Endothelial cell of umbilical vein (primary cell): ENCODE measurements around the gene EXD3. TPM values are rescaled to one million over a fixed set of nuclear protein-coding genes. Genes with fewer than 3 reads are reported as not detected.

ENCODE experiments used
- BruUV-seq: library from RNA; stranded (reverse); fragments of 400-500 nt; replicated peaks from 2 replicates; lab custom pipeline; 2021; lab: Mats Ljungman, UMichigan
- CTCF ChIA-PET: fragments of 300-600, 350-600 bp; sonication (Branson Sonifier 250); formaldehyde crosslinking; loops from one replicate; lab custom pipeline; 2021; ENCODE audit warnings: antibody characterized with exemption, inconsistent platforms; lab: Charles Lee
- POLR2A ChIA-PET: fragments of 300-600, 350-600 bp; sonication (Branson Sonifier 250); formaldehyde crosslinking; loops from one replicate; lab custom pipeline; 2021; ENCODE audit warnings: antibody characterized with exemption, inconsistent platforms; lab: Charles Lee
- DNase-seq: peaks from one replicate; pipeline ENCODE4 v3.0.0-alpha.2; 2011; ENCODE audit warnings: low read depth, low spot score
- FAIRE-seq: peaks from 2 replicates; lab custom pipeline; 2011; peaks lifted over from hg19 to GRCh38; lab: Jason Lieb, UNC
- H2AFZ ChIP-seq: 2 replicates; pipeline ENCODE4 v1.6.0; 2012; ENCODE audit warnings: low read depth, low read length, control low read depth, inconsistent platforms
- H3K27ac ChIP-seq: 2 replicates; pipeline ENCODE4 v1.5.1; 2011; ENCODE audit warnings: low read depth, mild to moderate bottlenecking, control low read depth, low read length, moderate library complexity; ENCODE audit not compliant: insufficient read depth
- H3K27me3 ChIP-seq, 2 experiments: 2 replicates each; pipeline versions ENCODE4 v1.6.0 to v1.6.1; 2011; ENCODE audit warnings: low read length in 2 of 2, mixed read lengths in 1 of 2; ENCODE audit not compliant: control insufficient read depth in 2 of 2, insufficient read depth in 2 of 2
- H3K36me3 ChIP-seq, 2 experiments: 2 replicates in 1 of 2; 3 replicates in 1 of 2; pipeline ENCODE4 v1.5.1; 2011; ENCODE audit warnings: low read length in 2 of 2, mild to moderate bottlenecking in 1 of 2, moderate library complexity in 1 of 2; ENCODE audit not compliant: control insufficient read depth in 2 of 2, insufficient read depth in 2 of 2; ENCODE audit errors: extremely low read depth in 1 of 2
- H3K4me1 ChIP-seq: 3 replicates; pipeline ENCODE4 v1.5.1; 2011; ENCODE audit warnings: mild to moderate bottlenecking, low read length; ENCODE audit not compliant: control insufficient read depth, insufficient read depth; ENCODE audit errors: extremely low read depth
- H3K4me2 ChIP-seq: 2 replicates; pipeline ENCODE4 v1.6.1; 2011; ENCODE audit warnings: low read length, control low read depth, mixed read lengths; ENCODE audit not compliant: insufficient read depth
- H3K4me3 ChIP-seq, 3 experiments: fragments of 200-600 bp in 1 of 3; sonication (generic), shearing (Covaris generic) in 1 of 3; replicated peaks in 1 of 3; 2 replicates each; pipeline ENCODE4 v1.5.1; 2011 to 2016; ENCODE audit warnings: control low read depth in 3 of 3, low read length in 3 of 3, mild to moderate bottlenecking in 2 of 3, inconsistent platforms in 1 of 3, low read depth in 1 of 3, moderate library complexity in 1 of 3; ENCODE audit not compliant: insufficient read depth in 1 of 3
- H3K79me2 ChIP-seq: 2 replicates; pipeline ENCODE4 v1.6.0; 2012; ENCODE audit warnings: low read length, inconsistent platforms; ENCODE audit not compliant: control insufficient read depth, insufficient read depth
- H3K9ac ChIP-seq: replicated peaks from 2 replicates; pipeline ENCODE3; 2011; ENCODE audit warnings: low read length, control low read depth; ENCODE audit not compliant: insufficient read depth; ENCODE audit errors: extremely low read depth
- H3K9me1 ChIP-seq: replicated peaks from 3 replicates; pipeline ENCODE4 v1.6.0; 2011; ENCODE audit warnings: mild to moderate bottlenecking, low read length; ENCODE audit not compliant: control insufficient read depth, insufficient read depth; ENCODE audit errors: extremely low read depth
- H3K9me3 ChIP-seq: replicated peaks from 2 replicates; pipeline ENCODE4 v1.5.1; 2012; ENCODE audit warnings: low read length, inconsistent platforms; ENCODE audit not compliant: control insufficient read depth, insufficient read depth
- H4K20me1 ChIP-seq: replicated peaks from 2 replicates; pipeline ENCODE3; 2011; ENCODE audit warnings: mild to moderate bottlenecking, low read length; ENCODE audit not compliant: control insufficient read depth, insufficient read depth; ENCODE audit errors: extremely low read depth
- EZH2 ChIP-seq: IDR thresholded peaks from 2 replicates; pipeline ENCODE4 v1.6.1; 2012; ENCODE audit warnings: borderline replicate concordance, low read depth, mild to moderate bottlenecking, moderate library complexity, low read length, inconsistent platforms; ENCODE audit not compliant: severe bottlenecking
- FOS ChIP-seq: IDR thresholded peaks from 2 replicates; pipeline ENCODE4 v1.6.1; 2011; ENCODE audit warnings: mild to moderate bottlenecking, low read length, moderate library complexity, borderline replicate concordance; ENCODE audit not compliant: insufficient read depth
- GATA2 ChIP-seq: IDR thresholded peaks from 2 replicates; pipeline ENCODE4 v1.7.0; 2011; ENCODE audit warnings: low read depth, mild to moderate bottlenecking, moderate library complexity, mixed read lengths, low read length; ENCODE audit not compliant: insufficient read length, insufficient read depth
- JUN ChIP-seq: IDR thresholded peaks from 2 replicates; pipeline ENCODE4 v1.6.1; 2011; ENCODE audit warnings: borderline replicate concordance, low read depth; ENCODE audit not compliant: insufficient read length, insufficient read depth
- MYC ChIP-seq: IDR thresholded peaks from one replicate; pipeline ENCODE4 v1.6.1; 2011; ENCODE audit warnings: mild to moderate bottlenecking, low read depth, low read length
- POLR2A ChIP-seq: IDR thresholded peaks from 2 replicates; pipeline ENCODE4 v1.6.1; 2012; ENCODE audit warnings: low read depth, mild to moderate bottlenecking, control low read depth, low read length
- POLR2AphosphoS5 ChIP-seq: IDR thresholded peaks from 2 replicates; pipeline ENCODE4 v1.6.1; 2012; ENCODE audit warnings: low read depth, mild to moderate bottlenecking, control low read depth, low read length, moderate library complexity; ENCODE audit not compliant: insufficient read depth
- dilution Hi-C: fragments of 300-500 bp; cut with MboI; formaldehyde crosslinking; loops from one replicate; pipeline ENCODE4 v1.15.0; 2019; ENCODE audit warnings: low sequenced_read_pairs; ENCODE audit not compliant: extremely low pct_ligation_motif_present
- intact Hi-C: fragments of 100-400 bp; cut with micrococcal nuclease; formaldehyde crosslinking; loops from one replicate; pipeline ENCODE4 v1.10.0; 2022
- polyA plus RNA-seq, 4 experiments: library from polyadenylated mRNA; depleted of rRNA in 3 of 4; stranded (reverse) in 3 of 4; unstranded in 1 of 4; fragments of >200 nt; gene quantifications; 2 replicates each; pipeline versions ENCODE4 v1.2.1 to v1.2.3, GENCODE V29; 2011 to 2012; ENCODE audit warnings: missing spikeins in 1 of 4
- total RNA-seq: library from RNA; stranded (reverse); gene quantifications from 2 replicates; pipeline ENCODE4 v1.2.3, GENCODE V29; 2021
- TF ChIP-seq, protein P1 (sequence below): IDR thresholded peaks from 2 replicates; pipeline ENCODE4 v1.6.1; 2011; ENCODE audit not compliant: insufficient read depth, insufficient read length
- TF ChIP-seq, protein P2 (sequence below), 2 donors: IDR thresholded peaks; 1 replicate in 1 of 2; 2 replicates in 1 of 2; pipeline ENCODE4 v1.5.1; 2011; ENCODE audit warnings: low read length in 2 of 2, mild to moderate bottlenecking in 2 of 2, moderate library complexity in 2 of 2, control low read depth in 1 of 2, inconsistent platforms in 1 of 2, low read depth in 1 of 2; ENCODE audit not compliant: insufficient read depth in 1 of 2; ENCODE audit errors: extremely low read depth in 1 of 2

The EXD3 gene
- total and polyA plus RNA-seq, 2 donors (not counting 3 experiments of a cell fraction or from before 2014, with no cell fraction given), result 17.7 to 30.3 TPM

DNA sequence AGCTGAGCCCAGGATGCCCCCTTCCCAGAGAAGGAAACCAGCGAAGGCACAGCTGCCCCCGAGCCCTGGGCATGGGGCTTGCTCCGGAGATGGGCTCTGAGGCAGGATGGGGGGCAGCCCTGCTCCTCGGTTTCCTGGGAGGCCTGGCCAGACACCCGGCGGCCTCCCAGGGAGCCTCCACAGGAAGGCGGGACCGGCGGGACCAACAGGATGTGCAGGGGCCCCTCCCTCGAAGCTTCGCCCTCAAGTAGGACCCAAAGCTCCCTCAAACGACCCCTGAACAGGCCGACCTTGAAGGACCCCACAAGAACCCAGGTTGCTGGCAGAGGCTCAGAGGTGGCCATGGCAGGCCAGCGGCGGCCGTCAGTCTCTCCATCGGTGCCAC lies 11.7 kb downstream of the EXD3 start:
- H3K4me3 ChIP-seq, result no peak overlapping the region
- peaks cover 16% of the 10 kb centered on the region for H3K79me2 ChIP-seq
- no peak for DNase-seq
- H3K9me3 ChIP-seq, result no peaks in the 10 kb centered on the region
- H3K9ac ChIP-seq, result peak overlapping the region; percentile 45
- intact Hi-C loops, result no loop called here
- CTCF ChIA-PET, result interaction anchor here (4.6 kb wide), 1 partner anchor 109 kb away, joined by 36 read pairs; the partner anchor contains the start of gene NRARP
- dilution Hi-C loops, result no loop called here
- no TSS peak for BruUV-seq
- H3K4me2 ChIP-seq, result peak overlapping the region; percentile 23
- POLR2A ChIA-PET, result no interaction called here
- H2AFZ ChIP-seq, result no peak overlapping the region
- peaks cover 33% of the 10 kb centered on the region for H3K4me1 ChIP-seq
- H4K20me1 ChIP-seq, result no peaks in the 10 kb centered on the region
- TF ChIP-seq POLR2A (peak; percentile 42), EZH2 (no peak), FOS (no peak)
- H3K27ac ChIP-seq, result peak overlapping the region; percentile 75
- no peaks in the 10 kb centered on the region for H3K27me3 ChIP-seq
- no peak for FAIRE-seq
- H3K36me3 ChIP-seq, result no peaks in the 10 kb centered on the region
- no peaks in the 10 kb centered on the region for H3K9me1 ChIP-seq

GRCh38 chr9:137410891-137411249 lies 12.1 kb downstream of the EXD3 start:
- Histone ChIP-seq H2AFZ (no peak overlapping the region), H3K4me3 (no peak overlapping the region), H3K27me3 (no peaks in the 10 kb centered on the region), H3K9ac (no peak overlapping the region), H3K36me3 (no peaks in the 10 kb centered on the region), H4K20me1 (no peaks in the 10 kb centered on the region), H3K27ac (peak overlapping the region; percentile 75), H3K79me2 (peaks cover 12% of the 10 kb centered on the region), H3K9me1 (no peaks in the 10 kb centered on the region), H3K4me1 (peaks cover 35% of the 10 kb centered on the region), H3K4me2 (no peak overlapping the region), H3K9me3 (no peaks in the 10 kb centered on the region)
- FAIRE-seq (no peak), DNase-seq (no peak)
- BruUV-seq, result no TSS peak
- intact Hi-C loops (no loop called here), dilution Hi-C loops (no loop called here)
- TF ChIP-seq GATA2 (no peak), JUN (no peak), POLR2AphosphoS5 (no peak), EZH2 (no peak), FOS (no peak), POLR2A (no peak), MYC (no peak)
- TF ChIP-seq, protein P1, sequence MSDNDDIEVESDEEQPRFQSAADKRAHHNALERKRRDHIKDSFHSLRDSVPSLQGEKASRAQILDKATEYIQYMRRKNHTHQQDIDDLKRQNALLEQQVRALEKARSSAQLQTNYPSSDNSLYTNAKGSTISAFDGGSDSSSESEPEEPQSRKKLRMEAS, result no peak
- TF ChIP-seq, protein P2, sequence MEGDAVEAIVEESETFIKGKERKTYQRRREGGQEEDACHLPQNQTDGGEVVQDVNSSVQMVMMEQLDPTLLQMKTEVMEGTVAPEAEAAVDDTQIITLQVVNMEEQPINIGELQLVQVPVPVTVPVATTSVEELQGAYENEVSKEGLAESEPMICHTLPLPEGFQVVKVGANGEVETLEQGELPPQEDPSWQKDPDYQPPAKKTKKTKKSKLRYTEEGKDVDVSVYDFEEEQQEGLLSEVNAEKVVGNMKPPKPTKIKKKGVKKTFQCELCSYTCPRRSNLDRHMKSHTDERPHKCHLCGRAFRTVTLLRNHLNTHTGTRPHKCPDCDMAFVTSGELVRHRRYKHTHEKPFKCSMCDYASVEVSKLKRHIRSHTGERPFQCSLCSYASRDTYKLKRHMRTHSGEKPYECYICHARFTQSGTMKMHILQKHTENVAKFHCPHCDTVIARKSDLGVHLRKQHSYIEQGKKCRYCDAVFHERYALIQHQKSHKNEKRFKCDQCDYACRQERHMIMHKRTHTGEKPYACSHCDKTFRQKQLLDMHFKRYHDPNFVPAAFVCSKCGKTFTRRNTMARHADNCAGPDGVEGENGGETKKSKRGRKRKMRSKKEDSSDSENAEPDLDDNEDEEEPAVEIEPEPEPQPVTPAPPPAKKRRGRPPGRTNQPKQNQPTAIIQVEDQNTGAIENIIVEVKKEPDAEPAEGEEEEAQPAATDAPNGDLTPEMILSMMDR (IDR thresholded peaks at IDR 0.05; ENCODE audit: extremely low read depth in 1 of 2, insufficient read depth in 1 of 2, low read depth in 1 of 2, low read length in 2 of 2), result no peak
- ChIA-PET POLR2A (no interaction called here), CTCF (interaction anchor here (4.6 kb wide), 1 partner anchor 109 kb away, joined by 36 read pairs; the partner anchor contains the start of gene NRARP)
